T-helper 2 cell treated with Interferon-gamma antibody and Interleukin-4, amounts not matched to agents 100 ng/mL and 5 ng/mL, for 36 hours (primary cell): Measurements from ENCODE around the gene SPEF2. TPM values are rescaled to one million over a fixed set of nuclear protein-coding genes. Genes with fewer than 3 reads are reported as not detected.

Experiments used
- intact Hi-C: fragments of 100-400 bp; cut with micrococcal nuclease; formaldehyde crosslinking; loops from one replicate; pipeline ENCODE4 v1.15.1; 2023
- total RNA-seq: library from RNA; stranded (reverse); gene quantifications from 2 replicates; pipeline ENCODE4 v1.2.3, GENCODE V29; 2022

SPEF2 gene
- total RNA-seq, 1 donor from 2014 or later, result 4.8 TPM

DNA sequence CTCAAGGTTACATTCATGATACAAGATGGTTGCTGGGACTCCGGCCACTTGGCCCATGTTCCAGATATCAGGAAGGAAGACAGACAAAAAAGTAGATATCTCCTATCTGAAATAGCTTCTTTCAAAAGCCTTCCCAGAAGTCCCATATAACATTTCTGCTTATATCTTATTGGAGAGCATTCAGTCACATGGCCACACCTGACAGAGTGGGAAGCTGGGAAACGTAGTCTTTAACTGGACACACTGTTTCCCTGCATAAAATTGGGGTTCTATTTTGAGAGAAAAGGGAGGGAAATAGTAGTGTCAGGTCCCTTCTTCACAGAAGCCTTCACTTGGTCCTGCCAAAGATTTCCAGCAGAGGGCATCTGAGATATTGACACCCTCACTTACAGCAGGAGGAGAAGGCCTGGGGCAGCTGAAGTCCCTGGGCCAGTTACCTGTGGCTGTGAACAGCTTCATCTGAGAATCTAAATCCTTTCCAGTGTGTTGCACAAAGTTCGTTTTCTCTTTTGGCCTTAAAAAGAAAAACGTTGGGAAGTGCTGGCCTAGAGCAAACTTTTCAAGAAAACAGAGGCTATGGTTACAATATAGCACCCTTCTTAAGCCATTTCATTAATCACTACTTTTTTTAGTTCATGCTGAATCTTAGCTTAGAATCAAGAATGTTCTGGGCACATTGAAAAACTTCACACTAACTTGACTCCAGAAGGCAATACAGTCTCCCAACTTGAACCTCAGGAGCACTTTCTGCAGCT is 33.5 kb downstream of the SPEF2 start:
- intact Hi-C loops, result loop anchor here (1.0 to 5.0 kb wide), 4 partner anchors 34 to 275 kb away; partner anchors contain the start of genes IL7R and SPEF2

DNA sequence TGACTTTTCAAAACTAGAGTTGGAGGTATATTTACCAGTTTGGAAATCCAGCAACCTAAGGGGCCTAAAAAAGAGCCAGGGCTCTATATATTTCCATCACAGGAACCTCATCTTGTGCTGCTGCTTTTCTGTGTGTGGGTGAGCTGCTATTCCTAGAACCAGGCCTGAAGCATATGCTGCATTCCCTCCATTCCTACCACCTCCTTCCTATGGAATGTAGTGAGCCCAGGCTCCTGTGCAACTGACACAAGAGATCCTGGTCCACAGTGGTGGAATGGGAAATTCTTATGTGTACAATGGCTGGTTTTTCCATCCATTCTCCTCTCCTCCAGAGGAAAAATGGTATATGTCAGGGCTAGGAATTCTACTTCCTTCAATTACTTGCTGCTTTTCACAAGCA is 39.1 kb downstream of the SPEF2 start:
- intact Hi-C loops, result no loop called here

- intact Hi-C loops, result no loop called here
These were observed 40.2 kb downstream of the SPEF2 start for GRCh38 chr5:35657877-35658276.

DNA sequence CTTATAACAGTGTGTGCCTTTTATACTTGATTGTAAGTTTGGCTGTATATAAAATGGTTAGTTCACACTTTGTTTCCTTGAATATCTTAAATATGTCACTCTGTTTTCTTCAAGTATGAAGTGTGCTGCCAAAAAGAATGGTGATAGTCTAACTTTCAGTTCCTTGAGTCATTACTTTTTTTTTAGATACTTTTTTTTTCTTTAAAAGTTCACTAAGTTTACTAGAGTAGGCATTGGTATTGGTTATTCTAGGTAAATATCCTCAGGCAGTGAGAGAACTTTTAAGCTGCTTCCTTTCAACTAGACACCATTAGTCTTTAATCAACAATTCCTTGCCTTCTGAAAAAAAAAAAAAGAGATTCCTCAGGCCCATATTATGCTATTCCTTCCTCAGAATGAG is 41.9 kb downstream of the SPEF2 start:
- intact Hi-C loops, result no loop called here

GRCh38 chr5:35660451-35660850 is 42.8 kb downstream of the SPEF2 start:
- intact Hi-C loops, result no loop called here

- intact Hi-C loops, result no loop called here
These were observed 46.9 kb downstream of the SPEF2 start for GRCh38 chr5:35664584-35664983.

DNA sequence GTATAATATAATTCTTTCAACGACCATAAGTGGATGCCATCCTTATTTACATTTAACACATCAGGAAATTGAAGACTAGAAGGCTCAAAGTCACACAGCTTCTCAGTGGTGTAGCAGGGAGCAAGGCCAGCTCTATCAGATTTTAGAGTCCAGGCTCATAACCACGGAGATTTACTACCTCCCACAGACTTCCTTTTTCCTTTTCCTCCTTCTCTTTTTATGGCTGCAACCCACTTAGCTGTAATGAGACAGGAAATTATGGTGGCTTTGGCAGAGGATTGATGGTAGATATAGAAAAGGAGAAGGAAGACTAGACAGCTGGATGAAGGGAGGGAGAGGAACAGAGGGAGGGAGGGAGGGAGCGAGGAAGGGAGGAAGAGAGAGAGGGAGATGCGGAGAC is 47.4 kb downstream of the SPEF2 start:
- intact Hi-C loops, result no loop called here

- intact Hi-C loops, result no loop called here
These were observed 50.7 kb downstream of the SPEF2 start for GRCh38 chr5:35668319-35668718.

DNA sequence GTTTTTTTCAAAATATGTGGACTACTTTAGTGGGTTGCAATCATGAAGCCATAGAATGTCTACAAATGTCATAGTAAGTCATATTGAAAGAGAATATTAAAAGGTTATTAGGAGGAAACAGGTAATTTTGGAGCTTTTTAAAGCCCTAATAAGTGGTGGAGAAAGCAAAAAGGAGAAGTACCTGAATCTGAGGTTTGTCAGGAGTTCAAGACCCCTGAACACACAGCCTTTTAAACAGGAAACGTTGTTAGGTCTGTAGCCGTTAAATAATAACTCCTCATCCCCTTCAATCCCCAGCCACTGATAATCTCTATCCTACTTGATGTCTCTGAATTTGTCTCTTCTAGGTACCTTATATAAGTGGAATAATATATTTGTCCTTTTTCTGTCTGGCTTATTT is 51.1 kb downstream of the SPEF2 start:
- intact Hi-C loops, result no loop called here

GRCh38 chr5:35671541-35672295 is 54.1 kb downstream of the SPEF2 start:
- intact Hi-C loops, result loop anchor here (1.0 to 5.0 kb wide), 6 partner anchors 41 to 256 kb away; partner anchors contain the start of genes IL7R and SPEF2

GRCh38 chr5:35672296-35672655 is 54.6 kb downstream of the SPEF2 start:
- intact Hi-C loops, result loop anchor here (5.0 kb wide), 5 partner anchors 40 to 255 kb away; partner anchors contain the start of genes IL7R and SPEF2

DNA sequence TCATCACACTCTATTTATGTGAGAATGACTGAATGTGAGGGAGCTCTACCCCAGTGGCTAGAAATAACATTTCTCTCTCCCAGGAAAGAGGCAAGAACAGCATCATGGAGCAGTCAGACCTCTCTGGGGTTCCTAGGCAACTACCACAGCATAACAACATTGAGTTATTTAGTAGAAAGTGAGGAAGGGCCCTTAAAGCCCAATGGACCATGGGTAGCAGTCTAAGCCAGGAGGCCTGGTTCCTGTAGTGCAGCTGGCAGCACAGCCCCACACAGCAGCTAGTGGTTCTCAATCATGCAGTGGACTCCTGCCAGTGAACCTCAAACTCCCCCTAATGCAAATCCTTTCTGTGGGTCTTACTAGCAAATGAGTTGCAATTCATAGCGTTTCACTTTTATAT is 55.3 kb downstream of the SPEF2 start:
- intact Hi-C loops, result loop anchor here (5.0 kb wide), 5 partner anchors 39 to 254 kb away; partner anchors contain the start of genes IL7R and SPEF2

DNA sequence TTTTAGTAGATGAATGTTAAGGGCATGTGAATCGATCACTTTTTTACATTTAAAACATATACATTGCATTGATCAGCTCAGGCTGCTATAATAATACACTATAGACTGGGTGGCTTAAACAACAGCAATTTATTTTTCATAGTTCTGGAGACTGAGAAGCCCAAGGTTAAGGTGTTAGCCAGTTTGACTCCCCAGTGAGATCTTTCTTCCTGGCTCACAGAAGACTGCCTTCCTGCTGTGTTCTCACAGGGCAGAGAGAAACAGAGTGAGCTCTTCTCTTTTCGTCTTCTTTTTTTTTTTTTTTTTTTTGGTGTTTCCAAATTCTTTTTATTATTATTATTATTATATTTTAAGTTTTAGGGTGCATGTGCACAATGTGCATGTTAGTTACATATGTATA is 56.4 kb downstream of the SPEF2 start:
- intact Hi-C loops, result loop anchor here (5.0 kb wide), 5 partner anchors 38 to 253 kb away; partner anchors contain the start of genes IL7R and SPEF2

- intact Hi-C loops, result no loop called here
These were observed 57.7 kb downstream of the SPEF2 start for GRCh38 chr5:35675392-35675791.

GRCh38 chr5:35677878-35678277 is 60.2 kb downstream of the SPEF2 start:
- intact Hi-C loops, result no loop called here

GRCh38 chr5:35678661-35679060 is 61.0 kb downstream of the SPEF2 start:
- intact Hi-C loops, result no loop called here

DNA sequence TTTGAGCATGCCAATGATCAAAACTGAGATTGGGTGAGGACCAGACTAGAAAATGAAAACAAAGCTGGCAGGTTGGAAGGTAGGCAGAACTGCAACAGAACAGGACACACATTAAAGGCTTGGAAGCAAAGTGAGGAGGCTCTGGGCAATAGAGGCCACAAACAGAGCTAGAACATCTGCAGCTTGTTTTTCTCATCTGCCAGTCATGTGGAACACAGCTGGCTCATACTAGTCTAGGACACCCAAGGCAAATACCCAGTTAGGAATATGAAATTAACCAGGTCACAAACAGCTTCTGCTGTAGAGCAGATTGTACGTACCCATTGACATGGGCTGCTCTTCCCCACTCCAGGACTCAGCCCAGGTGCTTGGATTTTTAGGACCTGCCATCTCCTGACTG is 61.7 kb downstream of the SPEF2 start:
- intact Hi-C loops, result no loop called here

DNA sequence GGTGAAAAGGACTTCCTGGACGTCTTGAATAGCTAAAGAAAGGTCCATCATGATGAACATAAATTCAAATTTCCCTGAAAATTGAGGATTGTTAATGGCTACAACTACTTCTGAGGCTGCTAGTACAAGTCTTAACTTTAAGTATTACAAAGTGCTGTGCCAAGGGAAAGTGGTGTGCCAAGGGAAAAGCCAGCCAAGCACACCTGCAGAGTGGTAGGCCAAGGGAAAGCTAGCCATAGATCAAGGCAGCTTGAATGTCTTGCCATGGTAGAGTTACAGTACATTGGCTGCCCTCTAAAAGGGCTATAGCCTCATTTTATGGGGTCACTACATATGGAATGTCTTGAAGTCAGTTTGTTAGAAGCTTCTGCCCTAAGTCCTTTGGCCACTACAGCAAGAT is 64.2 kb downstream of the SPEF2 start:
- intact Hi-C loops, result no loop called here

DNA sequence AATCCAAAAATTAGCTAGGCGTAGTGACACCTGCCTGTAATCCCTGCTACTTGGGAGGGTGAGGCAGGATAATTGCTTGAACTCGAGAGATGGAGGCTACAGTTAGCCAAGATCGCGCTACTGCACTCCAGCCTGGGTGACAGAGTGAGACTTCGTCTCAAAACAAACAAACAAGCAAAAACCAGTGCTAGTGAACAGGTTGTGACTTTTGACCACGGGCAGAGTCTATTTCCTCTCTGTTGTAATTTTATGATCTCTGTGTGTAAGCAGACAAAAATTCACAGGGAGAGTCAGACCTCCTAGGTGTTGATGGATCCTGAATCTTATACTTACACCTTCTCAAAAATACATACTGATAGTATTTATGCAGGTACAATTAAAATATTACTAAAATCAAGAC is 65.8 kb downstream of the SPEF2 start:
- intact Hi-C loops, result no loop called here

DNA sequence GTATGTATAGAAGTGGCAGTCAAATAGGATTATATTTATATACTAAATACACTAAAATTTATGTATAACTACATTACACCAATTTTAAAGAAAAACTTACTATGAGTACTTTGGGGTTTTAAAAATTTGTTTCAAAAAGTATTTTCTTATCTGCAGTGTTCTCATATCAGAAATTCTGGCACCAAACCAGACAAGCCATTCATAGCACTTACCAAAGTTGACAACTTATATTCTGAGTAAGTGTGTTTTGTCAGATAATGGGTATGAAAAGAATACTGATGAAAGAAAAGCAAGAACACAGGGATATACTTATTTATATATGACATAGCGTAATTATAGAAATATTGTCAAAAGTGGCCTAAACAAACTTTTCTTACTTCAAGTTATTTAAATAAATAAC is 67.5 kb downstream of the SPEF2 start:
- intact Hi-C loops, result no loop called here

GRCh38 chr5:35687961-35688360 is 70.3 kb downstream of the SPEF2 start:
- intact Hi-C loops, result no loop called here

DNA sequence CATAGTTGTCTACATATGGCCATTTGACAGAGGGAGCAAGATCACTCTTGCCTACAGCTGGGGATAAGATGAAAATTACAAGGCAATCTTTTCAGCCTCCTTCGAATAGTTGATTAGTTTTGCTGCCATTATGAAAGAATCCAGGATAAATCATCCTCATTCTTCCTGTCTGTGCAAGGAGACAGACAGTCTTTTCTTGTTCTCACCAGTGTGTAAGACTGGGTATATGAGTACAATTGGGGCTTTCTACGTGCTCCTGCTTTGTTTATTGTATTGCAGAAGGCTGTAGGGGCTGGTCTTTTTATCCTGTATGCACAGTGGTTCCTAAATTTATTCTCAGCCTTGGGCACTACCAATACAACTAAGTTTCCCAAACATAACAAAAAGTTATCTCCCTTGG is 76.8 kb downstream of the SPEF2 start:
- intact Hi-C loops, result no loop called here
